ENCODE results near the gene SETBP1.

DNA sequence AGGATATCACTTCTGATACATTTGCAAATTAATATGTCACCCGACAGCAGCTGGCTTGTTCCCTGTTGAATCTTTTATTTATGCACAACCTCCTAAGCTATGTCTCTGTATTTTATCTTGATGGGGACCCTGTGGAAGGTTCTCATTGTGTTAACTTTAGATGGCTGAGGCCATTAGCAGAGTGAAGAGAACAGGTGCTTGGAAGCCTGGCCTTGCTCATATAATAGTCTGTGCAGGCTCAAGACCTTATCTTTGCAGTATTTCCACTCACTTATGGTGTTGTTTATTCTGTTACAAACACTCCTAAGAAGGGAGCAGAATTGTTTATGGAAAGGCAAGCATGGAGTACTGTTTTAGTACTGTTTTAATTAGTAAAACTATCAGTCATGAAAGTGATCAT, 107.6 kb downstream of the SETBP1 start:
- TF ChIP-seq, protein P1, sequence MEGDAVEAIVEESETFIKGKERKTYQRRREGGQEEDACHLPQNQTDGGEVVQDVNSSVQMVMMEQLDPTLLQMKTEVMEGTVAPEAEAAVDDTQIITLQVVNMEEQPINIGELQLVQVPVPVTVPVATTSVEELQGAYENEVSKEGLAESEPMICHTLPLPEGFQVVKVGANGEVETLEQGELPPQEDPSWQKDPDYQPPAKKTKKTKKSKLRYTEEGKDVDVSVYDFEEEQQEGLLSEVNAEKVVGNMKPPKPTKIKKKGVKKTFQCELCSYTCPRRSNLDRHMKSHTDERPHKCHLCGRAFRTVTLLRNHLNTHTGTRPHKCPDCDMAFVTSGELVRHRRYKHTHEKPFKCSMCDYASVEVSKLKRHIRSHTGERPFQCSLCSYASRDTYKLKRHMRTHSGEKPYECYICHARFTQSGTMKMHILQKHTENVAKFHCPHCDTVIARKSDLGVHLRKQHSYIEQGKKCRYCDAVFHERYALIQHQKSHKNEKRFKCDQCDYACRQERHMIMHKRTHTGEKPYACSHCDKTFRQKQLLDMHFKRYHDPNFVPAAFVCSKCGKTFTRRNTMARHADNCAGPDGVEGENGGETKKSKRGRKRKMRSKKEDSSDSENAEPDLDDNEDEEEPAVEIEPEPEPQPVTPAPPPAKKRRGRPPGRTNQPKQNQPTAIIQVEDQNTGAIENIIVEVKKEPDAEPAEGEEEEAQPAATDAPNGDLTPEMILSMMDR (conservative IDR thresholded peaks at IDR 0.05 in 1 of 2, IDR thresholded peaks at IDR 0.05 in 1 of 2; ENCODE audit: extremely low read depth in 1 of 2, insufficient read depth in 1 of 2, low read depth in 1 of 2, low read length in 2 of 2) = no peak
- TF ChIP-seq EZH2 (IDR thresholded peaks at IDR 0.05; ENCODE audit: borderline replicate concordance, low read length) = no peak
